HepG2 (cell line): Measurements from ENCODE around the gene AGRN. TPM values are rescaled to one million over a fixed set of nuclear protein-coding genes. Genes with fewer than 3 reads are reported as not detected.
A peak's percentile ranks its signal among the peaks of the same experiment; 100 is the strongest.

Experiments
- ATAC-seq: fragments of 200-7000 bp; cut with Tn5 transposase; 3 replicates; pipeline ENCODE4 v1.9.1; 2020; ENCODE audit warnings: mild to moderate bottlenecking, moderate library complexity
- BruUV-seq: library from RNA; stranded (reverse); fragments of 400-500 nt; replicated peaks from 2 replicates; lab custom pipeline; 2021; lab: Mats Ljungman, UMichigan
- CTCF ChIA-PET: fragments of 300-600 bp; formaldehyde crosslinking; extraction: SDS; loops from one replicate; lab custom pipeline; 2021; ENCODE audit warnings: low total read pairs, inconsistent platforms, low intra/inter-chr PET ratio; lab: Yijun Ruan, JAX
- POLR2A ChIA-PET: fragments of 350-600 bp; sonication (Branson Sonifier 250); formaldehyde crosslinking; loops from one replicate; lab custom pipeline; 2020; ENCODE audit warnings: antibody characterized with exemption, inconsistent platforms; lab: Yijun Ruan, JAX
- DNase-seq: peaks from one replicate; pipeline ENCODE4 v3.0.0-alpha.2; 2015; ENCODE audit warnings: low spot score
- FAIRE-seq: peaks from 3 replicates; lab custom pipeline; 2011; peaks lifted over from hg19 to GRCh38; lab: Jason Lieb, UNC
- H2AFZ ChIP-seq: one replicate; pipeline ENCODE4 v1.6.1; 2011; ENCODE audit warnings: low read length, inconsistent platforms
- H3K27ac ChIP-seq: fragments of 300-600 bp; 3 replicates; pipeline ENCODE4 v1.8.0; 2011; ENCODE audit warnings: mixed run types, mild to moderate bottlenecking, mixed read lengths, low read length, inconsistent platforms; ENCODE audit not compliant: insufficient read depth; ENCODE audit errors: extremely low read length
- H3K27me3 ChIP-seq, 2 experiments: fragments of 200-600 bp in 1 of 2; 2 replicates in 1 of 2; 3 replicates in 1 of 2; pipeline versions ENCODE4 v1.6.0 to v1.8.0; 2011; ENCODE audit warnings: low read length in 2 of 2, mild to moderate bottlenecking in 2 of 2, moderate library complexity in 2 of 2, inconsistent platforms in 1 of 2; ENCODE audit not compliant: insufficient read depth in 2 of 2, control insufficient read depth in 1 of 2
- H3K36me3 ChIP-seq, 2 experiments: fragments of 200-600 bp in 1 of 2; replicated peaks in 1 of 2; 2 replicates in 1 of 2; 3 replicates in 1 of 2; pipeline versions ENCODE4 v1.5.1 to v1.8.0; 2011; ENCODE audit warnings: low read length in 2 of 2, inconsistent platforms in 1 of 2; ENCODE audit not compliant: insufficient read depth in 2 of 2, control insufficient read depth in 1 of 2
- H3K4me1 ChIP-seq: 2 replicates; pipeline ENCODE4 v1.5.1; 2012; ENCODE audit warnings: low read length, inconsistent platforms; ENCODE audit not compliant: insufficient read depth
- H3K4me2 ChIP-seq: 2 replicates; pipeline ENCODE4 v1.6.0; 2011; ENCODE audit warnings: low read depth, low read length, inconsistent platforms
- H3K4me3 ChIP-seq, 3 experiments: fragments of 200-600 bp in 1 of 3; sonication (generic), shearing (Covaris generic) in 1 of 3; replicated peaks in 1 of 3; 2 replicates each; pipeline ENCODE4 v1.5.1; 2011 to 2016; ENCODE audit warnings: low read length in 3 of 3, inconsistent platforms in 2 of 3, low read depth in 2 of 3, mild to moderate bottlenecking in 2 of 3, control low read depth in 1 of 3, mixed read lengths in 1 of 3; ENCODE audit not compliant: insufficient read depth in 1 of 3
- H3K79me2 ChIP-seq: one replicate; pipeline ENCODE4 v1.6.1; 2011; ENCODE audit warnings: low read length, inconsistent platforms; ENCODE audit not compliant: insufficient read depth
- H3K9ac ChIP-seq: 2 replicates; pipeline ENCODE4 v1.6.0; 2011; ENCODE audit warnings: mild to moderate bottlenecking, low read depth, low read length, inconsistent platforms; ENCODE audit not compliant: insufficient read depth
- H3K9me3 ChIP-seq: 2 replicates; pipeline ENCODE4 v1.5.1; 2012; ENCODE audit warnings: mild to moderate bottlenecking, low read length
- H4K20me1 ChIP-seq: 2 replicates; pipeline ENCODE4 v1.6.0; 2011; ENCODE audit warnings: inconsistent platforms, mild to moderate bottlenecking, low read length, moderate library complexity; ENCODE audit not compliant: insufficient read depth
- AGO2 ChIP-seq: fragments of 200-400 bp; formaldehyde crosslinking; optimal IDR thresholded peaks from 2 replicates; pipeline ENCODE3; 2017; ENCODE audit warnings: mild to moderate bottlenecking, low read depth, low read length, moderate library complexity
- HNRNPL ChIP-seq: fragments of 200-400 bp; formaldehyde crosslinking; IDR thresholded peaks from 2 replicates; pipeline ENCODE4 v1.6.1; 2017; ENCODE audit warnings: mild to moderate bottlenecking, low read depth, low read length
- HNRNPLL ChIP-seq: fragments of 200-400 bp; formaldehyde crosslinking; IDR thresholded peaks from 2 replicates; pipeline ENCODE4 v1.6.1; 2017; ENCODE audit warnings: mild to moderate bottlenecking, low read depth, low read length; ENCODE audit not compliant: poor library complexity, severe bottlenecking
- LCORL ChIP-seq, 2 experiments: fragments of 450-650 bp in 1 of 2; sonication (generic) in 1 of 2; formaldehyde crosslinking in 1 of 2; IDR thresholded peaks; 2 replicates each; pipeline versions ENCODE4 v1.5.0 to v1.6.1; 2017 to 2020; ENCODE audit warnings: antibody characterized with exemption in 1 of 2, missing genetic modification reagents in 1 of 2
- RBFOX2 ChIP-seq: fragments of 200-400 bp; formaldehyde crosslinking; IDR thresholded peaks from 2 replicates; pipeline ENCODE4 v1.6.1; 2017; ENCODE audit warnings: low read depth, mild to moderate bottlenecking, low read length
- STAT5B ChIP-seq: sonication (generic); formaldehyde crosslinking; IDR thresholded peaks from 2 replicates; pipeline ENCODE4 v1.4.0; 2020; ENCODE audit warnings: missing genetic modification reagents
- TAF1 ChIP-seq: sonication (generic); formaldehyde crosslinking; IDR thresholded peaks from 2 replicates; pipeline ENCODE4 v1.4.0; 2020; ENCODE audit warnings: missing genetic modification reagents
- TARDBP ChIP-seq: sonication (generic); formaldehyde crosslinking; IDR thresholded peaks from 2 replicates; pipeline ENCODE4 v1.8.0; 2022; ENCODE audit warnings: mild to moderate bottlenecking, missing genetic modification reagents
- ZBTB1 ChIP-seq: sonication (generic); formaldehyde crosslinking; IDR thresholded peaks from 2 replicates; pipeline ENCODE4 v1.4.0; 2020; ENCODE audit warnings: missing genetic modification reagents, borderline replicate concordance
- ZNF263 ChIP-seq: sonication (generic); formaldehyde crosslinking; IDR thresholded peaks from 2 replicates; pipeline ENCODE4 v1.4.0; 2020; ENCODE audit warnings: missing genetic modification reagents
- ZNF598 ChIP-seq: sonication (generic); formaldehyde crosslinking; IDR thresholded peaks from 2 replicates; pipeline ENCODE4 v1.5.1; 2020; ENCODE audit warnings: mild to moderate bottlenecking, missing genetic modification reagents, borderline replicate concordance
- ZNF703 ChIP-seq: sonication (generic); formaldehyde crosslinking; IDR thresholded peaks from 2 replicates; pipeline ENCODE4 v1.5.1; 2020; ENCODE audit warnings: missing genetic modification reagents, mild to moderate bottlenecking, moderate library complexity, borderline replicate concordance
- WGBS: methylation state at CpG from one replicate; pipeline ENCODE4 v1.1.6; 2017; ENCODE audit warnings: low lambda C conversion rate; 5-methylcytosine and 5-hydroxymethylcytosine counted together
- in situ Hi-C: cut with HindIII; loops from 2 replicates; pipeline ENCODE4 v1.10.0; 2017; ENCODE audit warnings: low pct_unique_long_range_greater_than_20kb; ENCODE audit not compliant: extremely low pct_ligation_motif_present
- intact Hi-C: fragments of 100-400 bp; cut with micrococcal nuclease; formaldehyde crosslinking; loops from one replicate; pipeline ENCODE4 v1.10.0; 2022; ENCODE audit not compliant: unreplicated experiment
- polyA plus RNA-seq, 8 experiments: library from polyadenylated mRNA; depleted of rRNA in 3 of 8; stranded (reverse) in 7 of 8; unstranded in 1 of 8; fragments of >200 nt; fragmentation: Illumina TruSeq in 4 of 8; extraction: Trizol in 4 of 8; gene quantifications; 2 replicates each; pipeline versions ENCODE4 v1.2.1 to v1.2.3, GENCODE V29; 2011 to 2016; ENCODE audit warnings: low read depth in 4 of 8, missing spikeins in 1 of 8, mixed read lengths in 1 of 8; ENCODE audit not compliant: insufficient read depth in 1 of 8
- total RNA-seq, 5 experiments: library from RNA; depleted of rRNA; stranded (reverse); fragments of >200 nt; fragmentation: Illumina TruSeq; extraction: Trizol; gene quantifications; 2 replicates each; pipeline ENCODE4 v1.2.3, GENCODE V29; 2016; ENCODE audit warnings: low read depth in 1 of 5

The AGRN gene
- total and polyA plus RNA-seq, 2 of the 13 experiments (the other 11 are each of a cell fraction or from before 2014, with no cell fraction given): 29.8 to 65.2 TPM

DNA sequence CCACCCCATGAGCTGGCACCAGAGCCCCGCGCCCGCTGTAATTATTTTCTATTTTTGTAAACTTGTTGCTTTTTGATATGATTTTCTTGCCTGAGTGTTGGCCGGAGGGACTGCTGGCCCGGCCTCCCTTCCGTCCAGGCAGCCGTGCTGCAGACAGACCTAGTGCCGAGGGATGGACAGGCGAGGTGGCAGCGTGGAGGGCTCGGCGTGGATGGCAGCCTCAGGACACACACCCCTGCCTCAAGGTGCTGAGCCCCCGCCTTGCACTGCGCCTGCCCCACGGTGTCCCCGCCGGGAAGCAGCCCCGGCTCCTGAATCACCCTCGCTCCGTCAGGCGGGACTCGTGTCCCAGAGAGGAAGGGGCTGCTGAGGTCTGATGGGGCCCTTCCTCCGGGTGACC is 35.1 kb downstream of the AGRN start:
- Histone ChIP-seq H3K9ac (no peak overlapping the region), H3K36me3 (peaks cover 33 to 35% of the 10 kb centered on the region in 2 experiments; a peak in 4 of 5 replicates), H3K4me2 (no peak overlapping the region), H2AFZ (no peak overlapping the region), H3K27me3 (no peaks in the 10 kb centered on the region), H4K20me1 (no peaks in the 10 kb centered on the region), H3K79me2 (no peaks in the 10 kb centered on the region), H3K4me1 (peaks cover 13% of the 10 kb centered on the region), H3K27ac (no peak overlapping the region), H3K4me3 (no peak overlapping the region), H3K9me3 (no peaks in the 10 kb centered on the region)
- BruUV-seq: no TSS peak
- POLR2A ChIA-PET: no interaction called here
- TF ChIP-seq RBFOX2: 0 out of 2 replicates have a peak, but pooled peaks have one; percentile 18
- TF ChIP-seq ZBTB1 (CRISPR knock-in tag): no peak
- ATAC-seq: no peak
- WGBS: 91% methylated on average over 16 of the region's 23 CpGs
- intact Hi-C loops: loop anchor here (5.0 kb wide), 1 partner anchor 43 kb away; the partner anchor contains the start of gene ISG15
- no peak for FAIRE-seq
- CTCF ChIA-PET: no interaction called here
- no peak for DNase-seq
- in situ Hi-C loops: loop anchor here (5.0 kb wide), 1 partner anchor 33 kb away; the partner anchor contains the start of gene AGRN

DNA sequence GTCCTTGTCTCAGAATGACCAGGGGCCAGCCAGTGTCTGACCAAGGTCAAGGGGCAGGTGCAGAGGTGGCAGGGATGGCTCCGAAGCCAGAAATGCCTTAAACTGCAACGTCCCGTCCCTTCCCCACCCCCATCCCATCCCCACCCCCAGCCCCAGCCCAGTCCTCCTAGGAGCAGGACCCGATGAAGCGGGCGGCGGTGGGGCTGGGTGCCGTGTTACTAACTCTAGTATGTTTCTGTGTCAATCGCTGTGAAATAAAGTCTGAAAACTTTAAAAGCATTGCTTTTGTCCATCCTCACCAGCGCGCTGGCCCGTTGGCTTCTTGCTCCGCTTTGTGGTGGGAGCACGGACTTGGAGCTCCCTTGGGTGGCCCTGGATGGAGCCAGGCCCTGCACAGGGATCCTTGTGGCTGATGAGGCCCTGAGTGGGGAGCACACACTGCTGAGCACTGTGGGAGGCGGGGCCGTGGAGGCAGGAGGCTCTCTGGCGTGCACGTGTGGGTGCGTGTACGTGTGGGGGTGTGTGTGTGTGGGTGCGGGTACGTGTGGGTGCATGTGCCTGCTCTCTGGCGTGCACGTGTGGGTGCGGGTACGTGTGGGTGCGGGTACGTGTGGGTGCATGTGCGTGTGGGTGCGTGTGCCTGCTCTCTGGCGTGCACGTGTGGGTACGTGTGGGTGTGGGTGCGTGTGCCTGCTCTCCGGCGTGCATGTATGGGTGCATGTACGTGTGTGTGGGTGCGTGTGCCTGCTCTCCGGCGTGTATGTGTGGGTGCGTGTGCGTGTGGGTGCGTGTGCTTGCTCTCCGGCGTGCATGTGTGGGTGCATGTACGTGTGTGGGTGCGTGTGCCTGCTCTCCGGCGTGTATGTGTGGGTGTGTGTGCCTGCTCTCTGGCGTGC is 36.2 kb downstream of the AGRN start:
- no peak overlapping the region for H3K4me3 ChIP-seq
- no peak overlapping the region for H2AFZ ChIP-seq
- WGBS: 94% methylated on average over 41 of the region's 50 CpGs
- no peak overlapping the region for H3K4me2 ChIP-seq
- DNase-seq (no peak), ATAC-seq (no peak), FAIRE-seq (no peak)
- H3K27me3 ChIP-seq: no peaks in the 10 kb centered on the region
- in situ Hi-C loops (loop anchor here (5.0 kb wide), 1 partner anchor 34 kb away; the partner anchor contains the start of gene AGRN), intact Hi-C loops (loop anchor here (5.0 kb wide), 1 partner anchor 44 kb away; the partner anchor contains the start of gene ISG15)
- no peaks in the 10 kb centered on the region for H4K20me1 ChIP-seq
- ChIA-PET CTCF (no interaction called here), POLR2A (no interaction called here)
- peaks cover 29 to 30% of the 10 kb centered on the region in 2 experiments; a peak in 4 of 5 replicates for H3K36me3 ChIP-seq
- H3K27ac ChIP-seq: no peak overlapping the region
- no TSS peak for BruUV-seq
- TF ChIP-seq LCORL (IDR thresholded peaks at IDR 0.05) (no peak), LCORL (CRISPR knock-in tag; IDR thresholded peaks at IDR 0.05) (no peak), HNRNPL (0 out of 2 replicates have a peak, but pooled peaks have one; percentile 58), STAT5B (CRISPR knock-in tag) (no peak), RBFOX2 (peak; percentile 58; the same call in 1 of the 2 replicates), ZNF263 (peak; percentile 75), AGO2 (peak; percentile 95), ZNF598 (CRISPR knock-in tag) (no peak), ZNF703 (CRISPR knock-in tag) (no peak), TAF1 (CRISPR knock-in tag) (no peak), TARDBP (CRISPR knock-in tag) (0 out of 2 replicates have a peak, but pooled peaks have one; percentile 73), HNRNPLL (peak; percentile 26)
- no peaks in the 10 kb centered on the region for H3K9me3 ChIP-seq
- H3K79me2 ChIP-seq: no peaks in the 10 kb centered on the region
- peaks cover 20% of the 10 kb centered on the region for H3K4me1 ChIP-seq
- H3K9ac ChIP-seq: no peak overlapping the region
